Lower leg skin (tissue), 4 donors: Measurements from ENCODE around the gene LRP1B. TPM values are rescaled to one million over a fixed set of nuclear protein-coding genes. Genes with fewer than 3 reads are reported as not detected.

Experiments used
- DNase-seq, 2 donors: peaks; one replicate each; pipeline ENCODE4 v3.0.0-alpha.2; 2019; ENCODE audit warnings: low spot score in 2 of 2
- H3K4me3 ChIP-seq: fragments of 200-600 bp; sonication (generic); 2 replicates; pipeline ENCODE4 v1.5.1; 2017; ENCODE audit warnings: mild to moderate bottlenecking, low read depth; ENCODE audit not compliant: poor library complexity, severe bottlenecking
- CTCF ChIP-seq, 3 donors: fragments of 450-650 bp; IDR thresholded peaks; one replicate each; pipeline ENCODE4 v1.5.1; 2016; ENCODE audit warnings: antibody characterized with exemption in 3 of 3, mild to moderate bottlenecking in 3 of 3, moderate library complexity in 2 of 3
- POLR2A ChIP-seq, 2 donors: fragments of 450-650 bp; IDR thresholded peaks; one replicate each; pipeline ENCODE4 v1.6.1; 2016 to 2017; ENCODE audit warnings: antibody characterized with exemption in 2 of 2, mild to moderate bottlenecking in 1 of 2, moderate library complexity in 1 of 2
- WGBS, 2 donors: methylation state at CpG; one replicate each; pipeline ENCODE4 v1.1.5; 2018; 5-methylcytosine and 5-hydroxymethylcytosine counted together
- intact Hi-C: fragments of 100-400 bp; cut with DNase I; formaldehyde crosslinking; loops from one replicate; pipeline ENCODE4 v1.15.0; 2023; ENCODE audit warnings: low total_unique reads
- total RNA-seq, 4 donors: library from RNA; depleted of rRNA; stranded (reverse); fragments of >200 nt; gene quantifications; one replicate each; pipeline ENCODE4 v1.1.0, GENCODE V29; 2016

Gene LRP1B
- total RNA-seq, 4 donors from 2014 or later = 0.80 to 1.6 (median 1.0) TPM

DNA sequence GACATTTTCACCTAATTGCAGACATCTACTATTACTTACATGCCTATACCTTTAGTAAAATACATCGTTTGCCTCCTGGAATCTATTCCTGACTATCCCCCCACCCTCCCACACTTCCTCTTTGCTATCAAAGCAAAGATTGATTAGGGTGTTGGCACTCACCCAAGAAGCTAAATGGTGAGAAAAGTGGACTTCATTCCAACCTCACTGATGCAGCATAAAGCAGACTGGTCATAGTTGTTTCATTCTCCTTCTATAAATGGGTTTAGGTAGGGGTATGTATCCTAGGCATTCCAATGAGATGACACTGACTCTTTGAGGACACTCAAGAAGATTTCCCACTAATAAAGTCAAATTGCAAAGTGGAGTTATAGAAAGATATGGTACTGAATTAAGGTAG is 97.4 kb downstream of the LRP1B start:
- no peak for DNase-seq
- H3K4me3 ChIP-seq = no peak overlapping the region
- WGBS, 2 donors = 28 to 53% methylated on average over 1 of the region's 1 CpG
- TF ChIP-seq POLR2A (IDR thresholded peaks at IDR 0.05) = no peak
- TF ChIP-seq CTCF (IDR thresholded peaks at IDR 0.05) = no peak
- intact Hi-C loops = no loop called here

DNA sequence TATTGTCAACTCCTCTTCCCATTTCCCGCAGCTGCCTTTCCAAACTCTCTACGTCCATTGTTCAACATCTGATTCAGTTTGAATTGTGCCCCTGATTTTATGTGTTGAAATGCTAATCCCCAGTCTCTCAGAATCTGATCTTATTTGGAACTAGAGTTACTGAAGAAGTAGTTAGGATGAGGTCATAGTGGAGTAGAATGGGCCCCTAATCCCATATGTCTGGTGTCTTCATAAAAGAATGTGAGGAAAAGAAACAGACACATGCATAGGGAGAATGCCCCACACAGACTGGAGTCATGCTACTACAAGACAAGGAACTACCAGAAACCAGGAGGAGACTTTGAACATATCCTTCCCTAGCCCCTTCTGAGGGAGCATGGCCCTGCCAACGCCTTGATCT is 99.2 kb downstream of the LRP1B start:
- DNase-seq = no peak
- no peak for TF ChIP-seq CTCF (IDR thresholded peaks at IDR 0.05)
- no peak for TF ChIP-seq POLR2A (IDR thresholded peaks at IDR 0.05)
- WGBS, 2 donors = 62 to 81% methylated on average over 3 of the region's 3 CpGs

GRCh38 chr2:142030735-142031134 is 100.1 kb downstream of the LRP1B start:
- WGBS, 2 donors = 42 to 53% methylated on average over 2 of the region's 2 CpGs
- no peak for TF ChIP-seq CTCF (IDR thresholded peaks at IDR 0.05)
- no peak for TF ChIP-seq POLR2A (IDR thresholded peaks at IDR 0.05)
- H3K4me3 ChIP-seq = no peak overlapping the region
- no peak for DNase-seq
- intact Hi-C loops = no loop called here

More for the DNA sequence above, 99.2 kb downstream of the LRP1B start:
- H3K4me3 ChIP-seq = no peak overlapping the region
- intact Hi-C loops = no loop called here

DNA sequence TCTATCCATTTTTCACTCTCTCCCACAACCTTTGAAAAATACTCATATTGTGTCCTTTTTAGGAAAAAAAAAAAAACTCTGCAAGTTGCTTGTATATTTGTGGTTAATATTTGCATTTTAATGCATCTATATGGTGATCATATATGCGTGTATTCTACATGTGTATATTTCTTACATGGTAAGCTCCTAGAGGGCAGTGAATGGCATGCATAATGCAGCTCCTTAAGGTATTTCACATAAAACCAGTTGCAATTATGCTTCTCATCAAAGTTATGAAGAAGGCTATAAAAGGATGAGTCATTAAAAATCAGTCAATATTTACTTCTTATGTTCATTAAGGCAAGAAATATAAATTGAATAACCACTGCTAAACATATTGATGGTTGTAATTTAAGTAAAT is 100.8 kb downstream of the LRP1B start:
- no peak overlapping the region for H3K4me3 ChIP-seq
- 89 to 96% methylated on average over 1 of the region's 1 CpG for WGBS, 2 donors
- no peak for DNase-seq
- intact Hi-C loops = no loop called here
- TF ChIP-seq CTCF (IDR thresholded peaks at IDR 0.05) (no peak), POLR2A (IDR thresholded peaks at IDR 0.05) (no peak)

DNA sequence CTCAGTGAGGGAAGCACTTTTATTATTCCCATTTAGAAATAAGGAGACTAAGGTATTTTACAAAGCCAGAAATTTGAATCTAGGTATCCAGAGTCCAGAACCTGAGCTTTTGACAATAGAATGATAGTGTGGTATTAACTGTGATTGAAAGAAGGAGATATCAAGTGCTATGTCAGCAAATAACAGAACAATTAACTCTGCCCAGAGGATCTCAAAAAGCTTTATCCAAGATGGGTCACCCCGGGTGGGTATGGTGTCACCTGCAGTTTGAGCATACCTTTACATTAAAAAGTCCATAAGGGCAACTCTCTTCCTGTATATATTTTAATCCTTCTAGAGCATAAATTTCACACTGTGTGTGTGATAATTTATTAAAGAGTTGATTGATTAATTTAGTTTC is 105.4 kb downstream of the LRP1B start:
- no peak for TF ChIP-seq POLR2A (IDR thresholded peaks at IDR 0.05)
- no peak for TF ChIP-seq CTCF (IDR thresholded peaks at IDR 0.05)
- 83 to 88% methylated on average over 1 of the region's 1 CpG for WGBS, 2 donors

DNA sequence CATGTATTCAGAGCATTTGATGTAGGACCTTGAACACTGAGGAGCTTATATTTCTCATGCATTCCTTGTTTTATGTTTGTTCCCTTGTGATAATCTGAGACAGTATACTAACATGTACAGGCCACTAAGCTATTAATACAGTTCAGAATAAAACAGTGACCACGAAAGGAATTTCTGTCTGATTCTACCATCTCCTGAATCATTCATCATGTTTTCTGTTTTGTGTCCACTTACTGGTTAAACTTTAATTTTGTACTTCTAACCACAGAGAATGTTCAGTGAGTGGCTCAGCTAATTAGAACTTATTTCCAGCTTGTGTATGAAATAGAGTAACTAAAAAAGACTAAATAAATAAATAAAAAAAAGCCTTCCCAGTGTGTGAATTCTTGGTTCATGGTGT is 110.4 kb downstream of the LRP1B start:
- no peak for TF ChIP-seq CTCF (IDR thresholded peaks at IDR 0.05)
- no peak for TF ChIP-seq POLR2A (IDR thresholded peaks at IDR 0.05)
- no peak overlapping the region for H3K4me3 ChIP-seq
- no peak for DNase-seq
- 82 to 91% methylated on average over 1 of the region's 1 CpG for WGBS, 2 donors
- intact Hi-C loops = no loop called here

More for the DNA sequence above, 105.4 kb downstream of the LRP1B start:
- intact Hi-C loops = no loop called here
- no peak for DNase-seq
- no peak overlapping the region for H3K4me3 ChIP-seq
